ENCODE results near the gene TMEM165.

DNA sequence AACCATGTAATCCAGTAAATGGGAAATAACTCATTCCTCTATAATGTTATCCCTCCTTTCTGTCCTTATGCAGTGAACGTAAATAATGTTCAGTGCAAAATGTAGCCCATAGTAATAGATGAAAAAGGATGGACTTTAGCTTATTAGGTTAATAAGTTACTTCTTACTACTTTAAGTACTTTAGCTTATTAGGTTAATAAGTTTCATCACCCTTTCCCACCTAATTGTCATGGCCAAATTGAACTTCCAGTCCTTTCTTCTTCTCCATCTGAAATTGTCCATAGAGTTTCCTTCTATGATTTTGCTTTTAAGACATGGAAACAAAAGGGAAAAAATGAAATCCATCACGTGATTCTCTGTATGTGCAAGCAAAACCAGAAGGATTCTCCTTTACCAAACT lies 15.2 kb upstream of the TMEM165 start:
- no peak for TF ChIP-seq SP1 (IDR thresholded peaks at IDR 0.05; ENCODE audit: low read depth, low read length)
- TF ChIP-seq, protein P1, sequence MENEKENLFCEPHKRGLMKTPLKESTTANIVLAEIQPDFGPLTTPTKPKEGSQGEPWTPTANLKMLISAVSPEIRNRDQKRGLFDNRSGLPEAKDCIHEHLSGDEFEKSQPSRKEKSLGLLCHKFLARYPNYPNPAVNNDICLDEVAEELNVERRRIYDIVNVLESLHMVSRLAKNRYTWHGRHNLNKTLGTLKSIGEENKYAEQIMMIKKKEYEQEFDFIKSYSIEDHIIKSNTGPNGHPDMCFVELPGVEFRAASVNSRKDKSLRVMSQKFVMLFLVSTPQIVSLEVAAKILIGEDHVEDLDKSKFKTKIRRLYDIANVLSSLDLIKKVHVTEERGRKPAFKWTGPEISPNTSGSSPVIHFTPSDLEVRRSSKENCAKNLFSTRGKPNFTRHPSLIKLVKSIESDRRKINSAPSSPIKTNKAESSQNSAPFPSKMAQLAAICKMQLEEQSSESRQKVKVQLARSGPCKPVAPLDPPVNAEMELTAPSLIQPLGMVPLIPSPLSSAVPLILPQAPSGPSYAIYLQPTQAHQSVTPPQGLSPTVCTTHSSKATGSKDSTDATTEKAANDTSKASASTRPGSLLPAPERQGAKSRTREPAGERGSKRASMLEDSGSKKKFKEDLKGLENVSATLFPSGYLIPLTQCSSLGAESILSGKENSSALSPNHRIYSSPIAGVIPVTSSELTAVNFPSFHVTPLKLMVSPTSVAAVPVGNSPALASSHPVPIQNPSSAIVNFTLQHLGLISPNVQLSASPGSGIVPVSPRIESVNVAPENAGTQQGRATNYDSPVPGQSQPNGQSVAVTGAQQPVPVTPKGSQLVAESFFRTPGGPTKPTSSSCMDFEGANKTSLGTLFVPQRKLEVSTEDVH (IDR thresholded peaks at IDR 0.05; ENCODE audit: low read depth, partially characterized antibody): no peak
- TF ChIP-seq, protein P2, sequence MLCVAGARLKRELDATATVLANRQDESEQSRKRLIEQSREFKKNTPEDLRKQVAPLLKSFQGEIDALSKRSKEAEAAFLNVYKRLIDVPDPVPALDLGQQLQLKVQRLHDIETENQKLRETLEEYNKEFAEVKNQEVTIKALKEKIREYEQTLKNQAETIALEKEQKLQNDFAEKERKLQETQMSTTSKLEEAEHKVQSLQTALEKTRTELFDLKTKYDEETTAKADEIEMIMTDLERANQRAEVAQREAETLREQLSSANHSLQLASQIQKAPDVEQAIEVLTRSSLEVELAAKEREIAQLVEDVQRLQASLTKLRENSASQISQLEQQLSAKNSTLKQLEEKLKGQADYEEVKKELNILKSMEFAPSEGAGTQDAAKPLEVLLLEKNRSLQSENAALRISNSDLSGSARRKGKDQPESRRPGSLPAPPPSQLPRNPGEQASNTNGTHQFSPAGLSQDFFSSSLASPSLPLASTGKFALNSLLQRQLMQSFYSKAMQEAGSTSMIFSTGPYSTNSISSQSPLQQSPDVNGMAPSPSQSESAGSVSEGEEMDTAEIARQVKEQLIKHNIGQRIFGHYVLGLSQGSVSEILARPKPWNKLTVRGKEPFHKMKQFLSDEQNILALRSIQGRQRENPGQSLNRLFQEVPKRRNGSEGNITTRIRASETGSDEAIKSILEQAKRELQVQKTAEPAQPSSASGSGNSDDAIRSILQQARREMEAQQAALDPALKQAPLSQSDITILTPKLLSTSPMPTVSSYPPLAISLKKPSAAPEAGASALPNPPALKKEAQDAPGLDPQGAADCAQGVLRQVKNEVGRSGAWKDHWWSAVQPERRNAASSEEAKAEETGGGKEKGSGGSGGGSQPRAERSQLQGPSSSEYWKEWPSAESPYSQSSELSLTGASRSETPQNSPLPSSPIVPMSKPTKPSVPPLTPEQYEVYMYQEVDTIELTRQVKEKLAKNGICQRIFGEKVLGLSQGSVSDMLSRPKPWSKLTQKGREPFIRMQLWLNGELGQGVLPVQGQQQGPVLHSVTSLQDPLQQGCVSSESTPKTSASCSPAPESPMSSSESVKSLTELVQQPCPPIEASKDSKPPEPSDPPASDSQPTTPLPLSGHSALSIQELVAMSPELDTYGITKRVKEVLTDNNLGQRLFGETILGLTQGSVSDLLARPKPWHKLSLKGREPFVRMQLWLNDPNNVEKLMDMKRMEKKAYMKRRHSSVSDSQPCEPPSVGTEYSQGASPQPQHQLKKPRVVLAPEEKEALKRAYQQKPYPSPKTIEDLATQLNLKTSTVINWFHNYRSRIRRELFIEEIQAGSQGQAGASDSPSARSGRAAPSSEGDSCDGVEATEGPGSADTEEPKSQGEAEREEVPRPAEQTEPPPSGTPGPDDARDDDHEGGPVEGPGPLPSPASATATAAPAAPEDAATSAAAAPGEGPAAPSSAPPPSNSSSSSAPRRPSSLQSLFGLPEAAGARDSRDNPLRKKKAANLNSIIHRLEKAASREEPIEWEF (IDR thresholded peaks at IDR 0.05; ENCODE audit: insufficient replicate concordance, low read depth, low read length): no peak
- TF ChIP-seq CHD4 (IDR thresholded peaks at IDR 0.05): no peak
- TF ChIP-seq NR2F1 (conservative IDR thresholded peaks at IDR 0.05): no peak
- TF ChIP-seq, protein P3, sequence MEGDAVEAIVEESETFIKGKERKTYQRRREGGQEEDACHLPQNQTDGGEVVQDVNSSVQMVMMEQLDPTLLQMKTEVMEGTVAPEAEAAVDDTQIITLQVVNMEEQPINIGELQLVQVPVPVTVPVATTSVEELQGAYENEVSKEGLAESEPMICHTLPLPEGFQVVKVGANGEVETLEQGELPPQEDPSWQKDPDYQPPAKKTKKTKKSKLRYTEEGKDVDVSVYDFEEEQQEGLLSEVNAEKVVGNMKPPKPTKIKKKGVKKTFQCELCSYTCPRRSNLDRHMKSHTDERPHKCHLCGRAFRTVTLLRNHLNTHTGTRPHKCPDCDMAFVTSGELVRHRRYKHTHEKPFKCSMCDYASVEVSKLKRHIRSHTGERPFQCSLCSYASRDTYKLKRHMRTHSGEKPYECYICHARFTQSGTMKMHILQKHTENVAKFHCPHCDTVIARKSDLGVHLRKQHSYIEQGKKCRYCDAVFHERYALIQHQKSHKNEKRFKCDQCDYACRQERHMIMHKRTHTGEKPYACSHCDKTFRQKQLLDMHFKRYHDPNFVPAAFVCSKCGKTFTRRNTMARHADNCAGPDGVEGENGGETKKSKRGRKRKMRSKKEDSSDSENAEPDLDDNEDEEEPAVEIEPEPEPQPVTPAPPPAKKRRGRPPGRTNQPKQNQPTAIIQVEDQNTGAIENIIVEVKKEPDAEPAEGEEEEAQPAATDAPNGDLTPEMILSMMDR (IDR thresholded peaks at IDR 0.05 in 2 of 3, conservative IDR thresholded peaks at IDR 0.05 in 1 of 3; ENCODE audit: control insufficient read depth in 2 of 3, extremely low read depth in 1 of 3, insufficient read depth in 1 of 3, low read depth in 3 of 3, low read length in 3 of 3): no peak
